HG02884 (cell line): ENCODE results near the gene MED31.
"Not testable (repeated sequence)": the region's sequence is repeated elsewhere in the genome, so short reads cannot be mapped to it uniquely, and the experiment has no call there.

Source experiments
- ATAC-seq: cut with Tn5 transposase; IDR thresholded peaks from one replicate; pipeline ENCODE4 v1.9.1; 2021; ENCODE audit warnings: mild to moderate bottlenecking, moderate library complexity; ENCODE audit not compliant: unreplicated experiment

Gene MED31

GRCh38 chr17:6651354-6651918 lies at the start of gene MED31, which contains the start of gene C17orf100:
Gene MED31, minus strand, starts transcription at chr17:6651605. Its CDS starts 77 bp downstream, at chr17:6651528.
Gene C17orf100, plus strand, starts transcription at chr17:6651762. Its CDS starts 152 bp downstream, at chr17:6651914.
- ATAC-seq: peak; percentile 77

DNA sequence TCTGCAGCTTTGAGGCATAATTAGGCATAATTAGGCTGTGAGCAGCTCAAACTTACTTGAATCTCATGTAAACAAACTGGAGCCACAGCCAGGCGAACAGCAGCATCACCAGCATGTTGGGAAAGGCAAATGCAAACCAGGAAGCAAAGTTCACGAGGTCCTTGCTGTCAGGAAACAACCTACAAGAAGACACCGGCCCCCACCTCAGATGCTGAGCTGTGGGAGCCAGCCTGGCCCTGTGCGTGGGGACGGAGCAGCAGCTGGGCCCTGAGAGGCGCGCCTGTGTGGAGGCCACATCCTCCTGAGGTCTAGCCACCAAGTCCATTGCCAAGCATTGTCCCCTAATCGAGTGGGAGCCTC lies 49.5 kb upstream of the MED31 start:
- ATAC-seq: no peak

GRCh38 chr17:6699997-6700947 lies 48.9 kb upstream of the MED31 start:
- ATAC-seq: no peak

- no peak for ATAC-seq
Observed at GRCh38 chr17:6698004-6698403, 46.6 kb upstream of the MED31 start.

- ATAC-seq: no peak
Observed at GRCh38 chr17:6696906-6697305, 45.5 kb upstream of the MED31 start.

DNA sequence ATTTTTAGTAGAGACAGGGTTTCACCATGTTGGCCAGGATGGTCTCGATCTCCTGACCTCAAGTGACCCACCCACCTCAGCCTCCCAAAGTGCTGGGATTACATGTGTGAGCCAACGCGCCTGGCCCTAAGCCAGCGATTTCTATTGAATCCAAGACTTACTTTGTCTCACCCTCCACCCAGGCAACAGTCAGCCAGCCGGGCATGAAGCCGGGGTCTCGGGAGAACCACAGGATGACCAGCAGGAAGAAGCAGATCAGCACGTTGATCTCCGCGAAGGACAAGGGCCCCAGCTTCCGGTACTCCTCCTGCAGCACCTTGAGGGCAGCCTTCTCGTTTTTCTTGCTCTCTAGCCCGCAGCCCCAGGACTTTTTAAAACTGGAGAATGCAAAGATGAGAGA lies 44.2 kb upstream of the MED31 start:
- ATAC-seq: no peak

GRCh38 chr17:6695051-6695450 lies 43.6 kb upstream of the MED31 start:
- no peak for ATAC-seq

- ATAC-seq: not testable (repeated sequence)
Observed at GRCh38 chr17:6691958-6692357, 40.6 kb upstream of the MED31 start.

- ATAC-seq: no peak
Observed at GRCh38 chr17:6691546-6691945, 40.1 kb upstream of the MED31 start.

DNA sequence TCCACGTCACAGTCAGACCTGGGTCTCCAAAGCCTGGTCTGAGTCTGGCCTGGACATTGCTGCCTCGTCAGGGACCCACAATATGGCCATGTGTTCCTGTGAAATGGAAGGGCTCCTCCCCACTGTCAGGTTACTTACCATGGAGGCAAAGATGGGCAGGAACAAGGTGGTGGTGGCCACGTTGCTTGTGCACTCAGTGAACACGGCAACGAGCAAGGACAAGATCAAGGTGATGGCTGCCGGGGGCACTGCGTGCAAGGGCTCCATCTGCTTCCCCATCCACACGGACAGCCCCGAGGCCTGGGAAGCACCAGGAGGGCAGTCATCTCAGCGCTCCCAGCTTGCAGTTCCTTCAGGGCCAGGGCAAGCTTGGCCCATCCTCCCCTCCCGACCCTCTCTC lies 39.2 kb upstream of the MED31 start:
- ATAC-seq: no peak

GRCh38 chr17:6688944-6689343 lies 37.5 kb upstream of the MED31 start:
- no peak for ATAC-seq

DNA sequence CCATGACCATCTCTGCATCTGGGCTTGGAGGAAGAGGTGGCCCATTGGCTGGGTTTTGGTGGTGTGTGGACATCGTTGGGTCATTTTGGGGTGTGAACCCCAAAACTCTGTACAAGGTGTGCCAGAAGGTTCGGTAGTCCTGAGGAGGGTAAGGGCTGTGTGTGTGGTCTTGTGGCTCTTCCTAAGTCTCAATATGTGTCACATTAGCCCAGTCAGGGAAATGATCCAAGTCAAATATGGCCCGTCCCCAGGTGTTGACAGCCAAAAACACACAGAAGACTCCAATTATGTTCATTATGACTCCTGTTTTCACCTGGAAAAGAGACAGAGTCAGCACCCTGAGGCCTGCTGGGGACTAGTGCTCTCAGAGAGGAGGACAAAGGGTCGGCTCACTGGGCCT lies 34.6 kb upstream of the MED31 start:
- ATAC-seq: no peak

GRCh38 chr17:6684881-6685767 lies 33.7 kb upstream of the MED31 start:
- ATAC-seq: no peak

DNA sequence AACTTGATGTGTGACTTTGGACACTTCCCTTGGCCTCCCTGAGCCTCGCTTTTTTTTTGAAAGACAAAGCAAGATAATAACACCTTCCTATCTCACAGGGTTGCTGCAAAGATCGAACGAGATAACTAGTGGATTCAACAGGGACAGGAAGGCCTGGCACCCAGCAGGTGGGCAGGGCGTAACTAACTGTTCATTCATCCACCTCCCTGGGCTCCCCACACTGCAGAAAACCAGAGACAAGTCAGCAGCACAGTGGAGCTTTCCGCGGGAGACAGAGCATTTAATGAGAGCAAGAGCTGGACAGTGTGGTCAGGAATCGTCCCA lies 33.0 kb upstream of the MED31 start:
- no peak for ATAC-seq

DNA sequence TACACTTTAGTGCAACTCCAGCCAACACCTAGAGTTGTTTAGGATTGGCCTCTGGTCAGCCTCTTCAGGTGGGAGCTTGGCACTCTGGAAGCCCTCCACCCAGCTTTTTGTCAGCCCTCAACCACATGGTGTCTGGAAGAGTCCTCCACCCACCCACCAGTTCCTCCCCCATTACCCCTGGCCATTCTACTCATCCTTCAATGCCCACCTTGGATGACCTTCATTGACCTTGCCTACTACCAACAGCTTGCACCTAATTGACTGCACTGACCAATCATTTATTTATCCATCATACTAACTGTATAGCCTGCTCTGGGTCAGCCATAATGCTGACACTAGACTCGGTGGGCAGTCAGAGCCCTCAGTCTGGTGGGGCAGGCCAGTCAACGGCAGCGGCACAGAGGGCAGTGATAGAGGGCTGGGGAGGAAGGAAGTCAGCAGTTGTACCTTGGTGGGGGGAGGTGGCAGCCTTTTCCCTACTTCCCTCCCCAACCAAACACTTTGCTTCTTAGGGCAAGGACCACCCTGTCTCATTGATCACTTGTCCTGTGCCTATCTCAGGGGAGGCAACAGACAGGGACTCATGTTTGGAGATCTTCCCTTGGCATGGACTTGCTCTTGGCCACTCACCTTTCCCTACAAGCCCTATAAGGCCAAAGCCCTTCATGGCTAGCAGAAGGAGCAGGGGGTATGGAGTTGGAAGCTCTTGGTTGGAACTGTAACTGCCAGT lies 32.5 kb upstream of the MED31 start:
- no peak for ATAC-seq

DNA sequence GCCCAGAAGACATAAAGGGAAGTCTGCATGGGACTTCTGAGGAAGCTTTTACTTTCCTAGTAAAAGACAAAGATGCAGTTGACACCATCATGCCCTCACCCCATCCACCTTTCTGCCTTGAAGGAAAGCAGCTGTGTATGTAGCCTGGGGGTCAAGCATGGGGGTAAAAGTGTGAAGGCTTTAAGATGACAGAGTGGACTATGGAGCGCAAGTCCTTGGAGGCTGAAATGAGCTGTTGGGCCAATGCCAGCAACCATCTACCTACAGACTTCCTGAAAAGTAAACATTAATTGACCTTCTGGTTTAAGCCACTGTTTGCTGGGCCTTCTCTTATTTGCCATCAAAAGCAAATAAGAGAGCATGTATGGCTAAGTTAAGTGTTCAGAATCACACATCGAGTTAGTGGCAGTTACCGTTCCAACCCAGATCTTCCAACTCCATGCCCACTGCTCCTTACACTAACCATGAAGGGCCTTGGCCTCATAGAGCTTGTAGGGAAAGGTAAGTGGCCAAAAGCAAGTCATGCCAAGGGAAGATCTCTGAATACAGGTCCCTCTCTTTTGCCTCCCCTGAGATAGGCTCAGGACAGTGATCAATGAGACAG lies 31.8 kb upstream of the MED31 start:
- ATAC-seq: no peak

GRCh38 chr17:6682339-6682738 lies 30.9 kb upstream of the MED31 start:
- ATAC-seq: no peak

- ATAC-seq: no peak
Observed at GRCh38 chr17:6681671-6682070, 30.3 kb upstream of the MED31 start.

- no peak for ATAC-seq
Observed at GRCh38 chr17:6681176-6681575, 29.8 kb upstream of the MED31 start.

DNA sequence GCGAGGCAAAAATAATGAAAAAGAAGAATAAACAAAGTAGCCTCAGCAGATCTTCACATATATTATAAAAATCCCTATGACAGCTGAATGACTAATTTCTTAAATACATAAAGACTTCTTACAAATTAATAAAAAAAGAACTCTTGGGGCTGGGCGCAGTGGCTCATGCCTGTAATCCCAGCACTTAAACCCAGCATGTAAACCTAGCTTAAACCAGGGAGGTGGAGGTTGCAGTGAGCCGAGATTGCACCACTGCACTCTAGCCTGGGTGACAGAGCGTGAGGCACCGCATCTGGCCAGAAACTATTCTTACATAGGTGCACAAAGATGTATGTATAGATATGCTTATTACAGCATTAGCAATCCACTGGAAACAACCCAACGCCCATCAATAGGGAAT lies 27.8 kb upstream of the MED31 start:
- no peak for ATAC-seq
